ENCODE results near the gene NFYC.

DNA sequence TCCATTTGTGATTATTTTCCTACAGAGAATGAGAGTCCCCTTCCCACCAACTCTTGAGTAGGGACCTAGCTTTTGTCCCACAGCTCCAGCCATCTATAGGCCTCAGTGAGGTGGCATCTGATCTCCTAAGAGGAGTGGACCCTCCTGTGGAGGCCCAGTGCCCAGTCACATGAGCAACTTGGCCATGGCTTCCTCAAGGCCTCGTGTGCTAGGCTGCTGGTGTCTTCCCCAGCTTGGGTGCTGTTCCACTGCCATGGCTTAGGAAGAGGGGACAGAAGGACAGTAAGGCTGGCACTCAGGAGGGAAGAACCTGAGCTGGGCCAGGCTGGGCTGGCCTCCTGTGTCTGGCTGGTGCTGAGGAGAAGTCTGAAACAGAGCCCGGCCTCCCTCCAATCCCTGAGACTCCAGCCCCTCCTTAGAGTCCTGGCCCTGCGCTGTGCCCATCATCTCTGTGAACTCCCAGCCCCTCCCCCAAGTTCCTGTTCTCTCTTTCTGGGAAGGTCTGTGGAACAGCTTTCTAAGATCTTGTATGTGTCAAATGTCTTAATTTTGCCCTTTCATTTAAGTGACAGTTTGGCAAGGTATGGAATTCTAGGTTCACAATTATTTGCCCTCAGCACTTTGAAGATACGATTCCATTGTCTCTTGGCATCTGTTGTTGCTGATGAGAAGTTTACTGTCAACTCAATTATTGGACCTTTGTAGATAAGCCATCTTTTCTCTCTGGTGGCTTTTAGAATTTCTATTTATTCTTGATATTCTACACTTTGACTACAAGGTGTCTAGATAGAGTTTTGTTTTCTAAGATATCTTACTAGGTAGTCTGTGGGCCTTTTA lies 85.0 kb downstream of the NFYC start:
- no peak for TF ChIP-seq CTCF (IDR thresholded peaks at IDR 0.05; ENCODE audit: borderline replicate concordance, extremely low read depth, low read length, poor library complexity, severe bottlenecking)
- no peak for TF ChIP-seq EZH2 (IDR thresholded peaks at IDR 0.05; ENCODE audit: borderline replicate concordance, low read depth, low read length, severe bottlenecking)

All from DND-41 (cell line).